ENCODE data around the gene SLC9A8. TPM values are rescaled to one million over a fixed set of nuclear protein-coding genes. Genes with fewer than 3 reads are reported as not detected.

SLC9A8 gene
- total RNA-seq, 2 experiments from 2014 or later = 22.0 to 30.3 TPM

GRCh38 chr20:49907405-49908257 lies 95.0 kb downstream of the SLC9A8 start:
- intact Hi-C loops (cut with micrococcal nuclease; ENCODE audit: unreplicated experiment) = no loop called here
- peaks cover 12% of the 10 kb centered on the region; the same call in 1 of the 2 replicates for H3K79me2 ChIP-seq (ENCODE audit: insufficient read depth, low read depth, low read length)
- H4K20me1 ChIP-seq (ENCODE audit: insufficient read depth, low read length) = no peaks in the 10 kb centered on the region; the same call in 1 of the 2 replicates
- TF ChIP-seq EZH2phosphoT487 (IDR thresholded peaks at IDR 0.05; ENCODE audit: borderline replicate concordance, low read depth, low read length) (no peak), CTCF (conservative IDR thresholded peaks at IDR 0.05; ENCODE audit: low read length) (no peak)
- H3K36me3 ChIP-seq (ENCODE audit: insufficient read depth, low read length) = peaks cover 61% of the 10 kb centered on the region
- BruUV-seq (replicated peaks) = no TSS peak
- no peak overlapping the region for H3K4me3 ChIP-seq (ENCODE audit: low read depth, low read length, poor library complexity, severe bottlenecking)
- H3K9me2 ChIP-seq (ENCODE audit: insufficient read depth, low read length) = no peaks in the 10 kb centered on the region
- ChIA-PET POLR2A (no interaction called here), CTCF (ENCODE audit: unreplicated experiment) (interaction anchor here (0.6 kb wide), 1 partner anchor 756 kb away, joined by 4 read pairs; no protein-coding TSS in a partner anchor)
- H3K27ac ChIP-seq (ENCODE audit: low read depth, low read length, poor library complexity, severe bottlenecking) = no peak overlapping the region
- no peak for DNase-seq (ENCODE audit: low spot score)
- no peaks in the 10 kb centered on the region for H3K4me1 ChIP-seq (ENCODE audit: insufficient read depth, low read length, poor library complexity, severe bottlenecking)
- no peak overlapping the region for H2AFZ ChIP-seq (ENCODE audit: low read length)
- H3K9me3 ChIP-seq (ENCODE audit: low read length) = no peaks in the 10 kb centered on the region
- H3K4me2 ChIP-seq (ENCODE audit: low read length) = no peak overlapping the region

- Histone ChIP-seq H3K9me2 (ENCODE audit: insufficient read depth, low read length) (no peaks in the 10 kb centered on the region), H4K20me1 (ENCODE audit: insufficient read depth, low read length) (no peaks in the 10 kb centered on the region; the same call in 1 of the 2 replicates), H3K79me2 (ENCODE audit: insufficient read depth, low read depth, low read length) (peaks cover 17% of the 10 kb centered on the region), H3K4me3 (ENCODE audit: low read depth, low read length, poor library complexity, severe bottlenecking) (no peak overlapping the region), H3K27ac (ENCODE audit: low read depth, low read length, poor library complexity, severe bottlenecking) (no peak overlapping the region), H3K36me3 (ENCODE audit: insufficient read depth, low read length) (peaks cover 61% of the 10 kb centered on the region), H3K4me1 (ENCODE audit: insufficient read depth, low read length, poor library complexity, severe bottlenecking) (no peaks in the 10 kb centered on the region), H3K4me2 (ENCODE audit: low read length) (no peak overlapping the region), H2AFZ (ENCODE audit: low read length) (no peak overlapping the region), H3K9me3 (ENCODE audit: low read length) (no peaks in the 10 kb centered on the region)
- BruUV-seq (replicated peaks) = no TSS peak
- TF ChIP-seq EZH2phosphoT487 (IDR thresholded peaks at IDR 0.05; ENCODE audit: borderline replicate concordance, low read depth, low read length) (no peak), CTCF (conservative IDR thresholded peaks at IDR 0.05; ENCODE audit: low read length) (no peak)
- no peak for DNase-seq (ENCODE audit: low spot score)
- ChIA-PET CTCF (ENCODE audit: unreplicated experiment) (no interaction called here), POLR2A (no interaction called here)
- intact Hi-C loops (cut with micrococcal nuclease; ENCODE audit: unreplicated experiment) = no loop called here
Measured at GRCh38 chr20:49908258-49908565, 95.6 kb downstream of the SLC9A8 start.

Data from OCI-LY7 (cell line).